ENCODE data around the gene PRKCH.

PRKCH gene

DNA sequence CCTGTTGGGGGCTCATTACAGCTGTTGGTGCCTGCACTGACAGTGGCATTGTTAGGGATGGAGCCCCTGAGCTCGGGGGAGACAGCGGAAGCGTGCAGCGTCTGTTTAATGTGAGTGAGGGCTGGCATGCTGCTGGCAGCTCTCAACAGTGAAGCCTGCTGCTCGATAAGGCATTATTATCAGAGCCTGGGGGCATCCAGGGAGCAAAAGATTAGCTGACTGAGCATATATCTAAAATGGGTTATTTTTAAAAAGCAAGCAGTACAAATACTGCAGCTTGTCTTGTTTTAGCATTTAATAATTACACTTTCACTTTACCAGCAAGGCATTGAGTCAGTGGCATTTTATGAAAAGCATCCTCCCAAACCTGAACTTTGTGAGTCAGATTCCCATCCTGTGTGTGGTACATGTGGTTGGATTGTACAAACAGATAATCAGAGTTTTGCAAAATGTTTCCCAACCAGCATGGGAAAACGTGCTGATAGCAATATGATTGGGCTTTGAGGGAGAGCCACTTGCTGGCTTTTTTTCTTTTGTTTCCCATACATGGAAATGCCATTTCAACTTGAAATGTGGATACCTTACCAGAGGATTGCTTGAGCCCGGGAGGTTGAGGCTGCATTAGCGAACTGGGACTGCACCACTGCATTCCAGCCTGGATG, 150.8 kb downstream of the PRKCH start:
- no peak for DNase-seq (ENCODE audit: low read depth, low spot score)

DNA sequence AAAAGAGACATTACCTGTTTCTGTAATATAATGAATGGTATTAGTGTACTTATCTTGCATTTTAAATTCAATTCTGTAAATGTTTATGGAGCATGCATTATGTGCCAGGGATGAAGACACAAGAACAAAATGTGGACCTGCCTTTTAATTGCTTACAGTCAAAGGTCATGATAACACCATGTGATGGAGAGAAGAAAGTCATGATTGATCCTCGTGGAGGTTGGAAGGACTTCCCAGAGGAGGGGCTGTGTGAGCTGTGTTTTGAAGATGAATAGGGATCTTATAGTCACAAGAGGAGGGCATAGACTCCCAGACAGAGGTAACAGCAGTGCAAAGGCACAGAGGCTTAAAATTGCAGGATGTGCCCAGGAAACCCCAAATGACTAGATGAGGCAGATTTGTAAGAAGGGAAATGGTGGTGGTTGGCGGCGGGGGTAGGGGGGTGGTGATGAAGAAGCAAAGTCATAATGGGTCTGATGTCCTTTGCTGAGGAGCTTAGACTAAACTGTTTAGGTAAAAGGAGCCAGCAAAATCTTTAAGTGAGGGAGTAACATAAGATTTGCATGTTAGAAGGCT, 151.5 kb downstream of the PRKCH start:
- DNase-seq (ENCODE audit: low read depth, low spot score) = peak; percentile 21

DNA sequence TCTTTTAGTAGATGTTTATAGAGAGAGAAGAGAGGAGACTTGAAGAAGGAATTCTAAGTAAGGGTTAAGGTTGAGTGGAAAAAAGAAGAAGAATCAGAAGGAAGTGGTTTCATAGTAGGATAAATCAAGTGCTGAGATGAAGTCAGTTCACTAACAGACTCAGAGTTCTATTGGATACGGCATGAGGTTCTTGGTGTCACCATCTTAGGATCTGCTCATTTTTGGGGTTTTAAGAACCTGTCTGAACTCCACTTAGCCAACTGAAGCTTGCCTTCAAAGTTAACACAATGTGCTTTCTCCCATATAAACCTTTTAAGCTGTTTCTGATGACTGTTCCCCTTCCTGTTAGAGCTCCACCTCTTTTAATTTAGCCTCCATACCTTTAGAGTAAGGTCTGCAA, 152.6 kb downstream of the PRKCH start:
- no peak for DNase-seq (ENCODE audit: low read depth, low spot score)

DNA sequence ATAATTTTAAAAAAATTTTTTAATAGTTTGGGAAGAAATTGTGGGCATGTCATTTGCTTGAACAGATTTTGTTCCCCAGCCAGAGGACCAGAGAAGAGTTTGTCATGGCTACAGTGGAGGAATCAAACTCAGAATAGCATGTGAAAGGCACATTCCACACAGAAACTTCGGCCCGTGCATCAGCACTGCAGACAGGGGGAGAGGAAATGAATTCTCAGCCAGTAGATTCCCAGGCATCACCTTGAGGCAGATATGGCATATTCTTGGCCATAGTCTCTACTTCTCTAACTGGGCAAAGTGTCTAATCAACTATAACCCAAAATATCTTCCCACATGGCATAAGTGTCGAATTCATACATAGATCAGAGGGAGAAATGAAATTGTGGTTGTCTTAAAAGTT, 153.3 kb downstream of the PRKCH start:
- no peak for DNase-seq (ENCODE audit: low read depth, low spot score)

DNA sequence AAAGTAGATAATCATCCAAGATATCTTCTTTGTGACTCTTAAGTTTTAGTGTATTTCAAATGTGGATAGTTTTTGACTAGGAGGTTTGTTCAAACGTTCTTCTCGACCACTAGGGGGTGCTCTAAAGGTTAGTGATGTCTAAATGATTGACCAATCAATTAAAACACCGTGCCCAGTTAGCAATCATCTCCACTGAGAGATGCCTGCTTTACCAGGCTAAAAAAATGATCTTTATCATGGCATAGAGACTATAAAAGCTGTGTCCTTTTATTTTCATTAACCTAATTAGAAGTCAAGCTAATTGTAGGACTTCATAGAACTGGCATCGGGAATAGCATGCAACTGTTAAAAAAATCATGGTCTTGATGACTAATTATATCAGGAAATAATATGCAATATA, 153.9 kb downstream of the PRKCH start:
- DNase-seq (ENCODE audit: low read depth, low spot score) = no peak

DNA sequence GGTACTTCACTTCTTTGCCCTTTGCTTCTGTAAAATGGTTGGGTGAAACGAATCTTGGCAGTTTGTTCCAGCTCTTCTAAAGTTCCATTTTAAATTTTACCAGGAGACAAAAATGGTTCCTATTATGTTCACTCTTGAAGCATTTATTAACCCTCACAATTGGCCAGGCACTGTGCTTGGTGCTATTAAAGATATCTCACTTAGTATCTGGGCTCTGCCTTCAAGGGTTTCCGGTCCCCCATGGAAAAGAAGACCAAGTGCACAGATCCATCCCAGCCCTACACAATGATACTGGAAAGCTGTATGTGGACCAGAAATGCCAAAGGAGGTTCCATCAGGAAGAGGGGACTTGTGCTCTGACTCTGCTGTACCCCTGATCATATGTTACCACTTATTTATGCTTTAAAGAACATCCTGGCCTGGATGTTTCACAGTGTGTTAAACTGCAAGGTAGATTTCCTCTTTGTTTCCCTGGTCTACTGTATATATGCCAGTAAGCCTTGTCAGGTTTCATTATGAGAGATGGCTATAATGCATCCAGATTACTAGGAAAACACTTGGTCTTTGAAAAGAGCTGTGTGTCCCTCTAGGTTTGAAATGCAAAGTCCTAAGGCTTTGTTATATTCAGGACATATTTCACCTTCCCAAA, 154.8 kb downstream of the PRKCH start:
- no peak for DNase-seq (ENCODE audit: low read depth, low spot score)

DNA sequence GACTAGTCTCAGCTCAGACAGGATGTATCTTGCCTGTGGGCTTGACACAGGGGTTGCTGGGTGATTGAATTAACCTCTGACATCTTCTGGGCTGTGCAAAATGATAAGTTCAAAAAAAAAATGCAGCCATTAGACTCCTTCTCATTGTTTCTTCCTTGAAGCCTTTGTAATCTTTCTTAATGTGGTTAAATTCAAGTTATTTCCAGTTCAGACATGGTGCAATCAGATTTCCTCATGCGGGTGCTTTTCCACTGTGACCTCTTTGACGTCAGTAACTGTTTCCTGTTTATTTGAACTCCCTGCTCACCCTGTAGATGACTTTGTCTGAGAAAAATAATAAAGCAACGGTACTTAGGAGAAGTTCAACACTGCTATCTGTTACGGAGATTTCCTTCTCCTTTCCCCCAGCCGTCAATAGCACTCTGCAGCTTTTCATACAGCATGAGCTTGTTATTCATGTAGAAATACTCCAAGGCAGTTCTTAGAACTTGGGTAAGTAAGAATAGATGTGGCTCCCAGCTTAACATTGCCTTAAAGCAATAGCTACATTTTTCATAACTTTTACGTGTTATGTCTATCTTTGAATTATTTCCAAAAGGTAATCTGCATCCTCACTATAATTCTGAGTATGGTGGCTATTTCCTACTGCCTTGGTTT, 155.5 kb downstream of the PRKCH start:
- peak; percentile 13 for DNase-seq (ENCODE audit: low read depth, low spot score)

DNA sequence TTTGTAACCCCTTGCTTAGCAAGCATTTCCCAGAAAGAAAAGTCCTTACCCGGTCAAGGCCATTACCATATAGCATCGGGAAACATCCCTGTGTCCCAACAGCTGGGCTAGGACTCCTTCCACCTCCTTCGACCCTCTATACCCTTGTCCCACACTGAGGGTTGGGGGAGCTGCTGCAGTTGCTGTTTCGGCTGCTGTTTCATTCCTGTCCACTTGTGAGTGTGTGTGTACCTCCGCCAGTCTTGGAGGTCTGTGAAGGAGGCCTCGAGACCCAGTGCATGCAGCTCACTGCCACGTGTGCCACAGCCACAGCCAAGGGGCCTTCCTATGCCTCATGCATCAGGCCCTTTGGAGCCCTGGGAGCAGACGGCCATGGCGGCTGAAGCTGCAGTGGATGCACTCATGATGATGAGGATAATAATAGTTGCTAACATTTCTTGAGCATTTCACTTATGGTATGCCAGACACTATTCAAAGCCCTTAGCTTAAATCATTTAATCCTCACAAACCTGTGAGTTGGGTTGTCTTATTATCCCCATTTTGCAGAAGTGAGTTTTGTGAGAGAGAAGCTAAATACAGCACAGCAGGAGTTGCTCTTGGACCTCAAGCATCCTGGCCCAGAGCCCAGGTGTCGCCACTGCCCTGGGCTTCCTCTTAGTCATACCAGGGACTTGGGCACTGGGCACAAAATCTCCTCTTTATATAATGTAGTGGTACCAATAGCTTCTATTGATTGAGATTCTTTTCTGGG, 156.5 kb downstream of the PRKCH start:
- DNase-seq (ENCODE audit: low read depth, low spot score) = no peak

DNA sequence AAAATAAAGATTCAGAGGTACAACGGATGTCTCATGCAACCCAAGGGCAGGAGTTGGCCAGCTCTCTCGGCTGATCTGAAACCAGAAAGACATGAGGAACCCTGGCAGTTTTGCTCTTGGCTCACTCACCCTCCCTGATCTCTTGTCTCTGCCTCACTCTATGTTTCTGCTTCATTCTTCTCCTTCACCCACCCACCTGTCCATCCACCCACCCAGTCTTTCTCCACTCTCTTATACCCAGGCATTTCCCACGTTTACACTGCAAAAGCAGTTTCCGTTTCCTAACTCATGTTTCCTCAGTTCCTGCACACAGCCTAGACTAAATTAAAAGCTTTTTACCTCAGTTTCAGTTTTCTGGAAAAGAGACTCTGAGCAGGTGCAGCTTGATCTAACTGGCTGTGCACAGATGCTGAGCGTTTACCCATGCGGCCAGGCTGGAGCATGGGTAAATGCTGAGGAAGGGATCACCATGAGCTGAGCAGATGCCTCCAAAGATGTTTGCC, 157.6 kb downstream of the PRKCH start:
- DNase-seq (ENCODE audit: low read depth, low spot score) = peak; percentile 11

DNA sequence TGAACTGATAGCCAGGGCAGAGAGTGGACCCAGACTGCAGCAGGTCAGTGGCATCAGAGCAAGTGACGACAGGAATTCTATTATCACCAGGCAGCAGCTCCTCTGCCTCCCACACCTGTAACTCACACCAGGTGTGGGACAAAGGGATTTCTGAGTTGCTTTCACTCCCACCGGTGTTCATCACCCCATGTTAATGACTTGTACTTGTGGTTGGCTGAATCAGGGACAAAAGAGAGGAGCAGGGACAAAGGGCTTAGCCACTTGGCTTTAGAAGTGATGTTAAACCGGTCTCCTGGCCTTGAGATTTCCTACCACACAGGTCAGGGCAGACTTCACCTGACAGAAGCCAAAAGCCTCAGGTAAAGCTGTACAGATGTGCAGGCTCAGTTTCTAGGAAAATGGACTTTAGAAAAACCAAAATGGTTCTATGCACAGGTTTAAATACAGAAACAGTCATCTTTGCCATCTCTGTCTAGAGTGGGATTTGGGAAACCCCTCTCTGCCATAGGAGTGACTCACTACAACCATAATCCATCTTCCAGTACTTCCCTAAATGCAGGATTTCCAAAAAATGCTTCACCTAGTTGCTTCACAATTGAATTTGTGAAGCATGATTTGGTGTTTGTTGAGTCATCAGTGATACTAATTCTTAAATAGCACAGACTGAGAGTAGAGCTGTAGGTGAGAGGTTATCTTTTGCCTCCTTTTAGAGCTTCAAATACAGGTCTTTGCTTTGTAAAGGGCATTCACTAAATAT, 158.5 kb downstream of the PRKCH start:
- no peak for DNase-seq (ENCODE audit: low read depth, low spot score)

DNA sequence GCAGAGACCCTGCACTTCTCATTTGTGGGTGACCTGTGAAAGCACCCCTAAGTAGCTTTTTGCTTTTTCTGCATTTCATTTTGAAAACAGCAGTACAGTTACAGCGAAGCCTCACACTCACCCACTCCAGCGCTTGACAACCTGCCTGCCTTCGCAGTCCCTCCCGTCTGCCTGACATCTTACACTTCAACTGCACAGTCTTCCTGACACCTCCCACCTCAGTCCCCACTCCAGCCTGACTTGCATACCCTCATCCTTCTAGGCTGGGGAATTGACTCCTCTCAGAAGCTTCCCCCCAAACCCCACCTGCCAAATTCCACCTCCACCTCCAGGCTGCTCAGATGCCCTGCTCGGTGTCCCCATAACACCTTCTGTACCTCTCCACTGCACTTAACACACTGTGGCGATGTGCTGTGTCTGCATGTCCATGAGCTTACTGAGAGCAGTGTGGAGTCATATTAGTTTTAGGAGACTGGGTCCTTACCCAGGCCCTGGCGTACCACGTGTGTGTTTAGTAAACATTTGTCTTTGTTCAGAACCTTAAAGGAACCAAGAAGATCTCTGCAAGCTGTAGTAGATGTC, 159.4 kb downstream of the PRKCH start:
- no peak for DNase-seq (ENCODE audit: low read depth, low spot score)

DNA sequence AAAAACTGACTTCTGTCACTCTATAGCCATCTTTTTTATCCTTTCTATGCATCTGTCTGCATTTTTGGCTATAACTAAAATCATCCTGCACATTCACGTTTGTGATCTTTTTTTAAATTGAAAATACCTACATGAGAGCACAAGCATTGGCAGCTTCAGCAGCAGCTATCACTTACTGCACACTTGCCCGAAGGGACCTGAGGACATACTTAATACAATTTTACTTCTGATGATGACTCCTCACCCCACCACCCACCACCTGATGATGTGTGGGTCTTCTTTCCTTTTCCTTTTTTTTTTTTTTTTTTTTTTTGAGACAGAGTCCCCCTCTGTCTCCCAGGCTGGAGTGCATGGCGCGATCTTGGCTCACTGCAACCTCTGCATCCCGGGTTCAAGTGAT, 160.3 kb downstream of the PRKCH start:
- DNase-seq (ENCODE audit: low read depth, low spot score) = no peak

DNA sequence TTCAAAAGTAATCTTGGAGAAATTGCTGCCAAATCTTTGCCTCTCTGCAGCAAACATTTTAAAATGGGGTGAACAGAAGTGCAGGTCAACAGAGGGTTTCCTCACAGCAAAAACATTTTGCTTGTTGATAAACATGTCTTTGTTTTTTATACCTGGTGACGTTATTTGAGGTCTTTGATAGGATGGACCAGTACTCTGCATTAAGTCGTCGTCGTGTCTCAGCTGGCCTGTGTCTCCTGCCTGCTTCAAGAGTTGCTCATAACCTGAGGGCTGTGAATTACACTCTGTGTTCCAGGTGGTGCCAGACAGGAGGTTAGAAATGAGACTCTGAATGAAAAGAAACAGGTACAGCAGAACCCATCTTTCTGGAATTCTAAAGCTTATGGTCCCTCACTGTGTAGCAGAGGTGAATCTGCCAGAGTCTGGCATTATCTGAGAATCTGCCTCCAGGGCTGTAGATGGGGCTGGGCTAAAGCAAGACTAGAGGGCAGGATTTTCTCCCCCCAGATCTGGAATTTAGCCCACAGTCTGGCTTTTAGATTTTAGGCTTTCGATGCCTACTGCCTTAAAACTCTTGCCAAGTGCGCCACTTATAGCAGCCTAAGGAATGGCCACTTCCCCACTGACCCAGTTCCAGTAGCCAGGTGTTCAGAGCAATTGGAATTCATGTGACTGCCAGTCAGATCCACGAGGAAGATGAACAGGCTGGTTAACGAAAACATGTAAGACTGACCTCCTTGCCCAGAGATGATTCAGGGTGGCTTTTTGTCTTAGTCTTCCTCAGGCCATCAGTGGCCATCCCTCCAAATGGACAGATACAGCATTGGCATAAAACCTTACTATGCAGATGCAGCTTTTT, 161.2 kb downstream of the PRKCH start:
- DNase-seq (ENCODE audit: low read depth, low spot score) = no peak

DNA sequence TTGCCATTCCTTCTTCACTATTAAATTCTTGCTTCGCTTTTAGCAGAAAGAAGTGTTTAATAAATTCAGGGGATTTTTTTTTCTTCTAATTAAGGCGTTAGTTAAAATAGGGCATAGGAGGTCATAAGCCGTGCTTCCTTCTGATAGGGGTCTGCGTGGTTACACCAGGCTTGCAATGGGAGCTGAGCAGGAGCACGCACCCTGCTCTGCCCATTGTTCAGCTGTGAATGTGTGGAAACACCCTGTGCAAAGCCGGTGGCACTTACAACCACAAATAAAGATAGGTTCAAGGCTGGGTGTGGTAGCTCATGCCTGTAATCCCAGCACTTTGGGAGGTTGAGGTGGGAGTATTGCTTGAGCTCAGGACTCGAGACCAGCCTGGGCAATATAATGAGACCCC, 162.1 kb downstream of the PRKCH start:
- DNase-seq (ENCODE audit: low read depth, low spot score) = no peak

DNA sequence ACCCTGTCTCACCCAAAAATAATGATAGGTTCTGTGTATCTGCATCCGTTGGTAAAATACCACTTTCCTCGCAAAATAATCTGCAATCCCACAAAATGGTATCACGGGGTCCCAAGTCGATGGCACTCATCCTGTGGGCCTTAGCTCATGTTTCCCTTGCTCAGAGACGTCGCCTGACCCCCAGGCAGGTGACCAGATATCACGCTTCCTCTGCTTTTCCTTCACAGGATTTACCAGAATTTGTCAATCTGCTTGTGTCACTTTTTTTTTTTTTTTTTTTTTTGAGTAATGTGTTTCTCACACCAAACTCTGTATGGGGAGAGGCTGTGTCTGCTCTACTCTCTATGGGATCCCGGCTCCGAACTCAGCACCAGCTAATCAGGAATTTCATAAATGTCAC, 162.7 kb downstream of the PRKCH start:
- no peak for DNase-seq (ENCODE audit: low read depth, low spot score)

DNA sequence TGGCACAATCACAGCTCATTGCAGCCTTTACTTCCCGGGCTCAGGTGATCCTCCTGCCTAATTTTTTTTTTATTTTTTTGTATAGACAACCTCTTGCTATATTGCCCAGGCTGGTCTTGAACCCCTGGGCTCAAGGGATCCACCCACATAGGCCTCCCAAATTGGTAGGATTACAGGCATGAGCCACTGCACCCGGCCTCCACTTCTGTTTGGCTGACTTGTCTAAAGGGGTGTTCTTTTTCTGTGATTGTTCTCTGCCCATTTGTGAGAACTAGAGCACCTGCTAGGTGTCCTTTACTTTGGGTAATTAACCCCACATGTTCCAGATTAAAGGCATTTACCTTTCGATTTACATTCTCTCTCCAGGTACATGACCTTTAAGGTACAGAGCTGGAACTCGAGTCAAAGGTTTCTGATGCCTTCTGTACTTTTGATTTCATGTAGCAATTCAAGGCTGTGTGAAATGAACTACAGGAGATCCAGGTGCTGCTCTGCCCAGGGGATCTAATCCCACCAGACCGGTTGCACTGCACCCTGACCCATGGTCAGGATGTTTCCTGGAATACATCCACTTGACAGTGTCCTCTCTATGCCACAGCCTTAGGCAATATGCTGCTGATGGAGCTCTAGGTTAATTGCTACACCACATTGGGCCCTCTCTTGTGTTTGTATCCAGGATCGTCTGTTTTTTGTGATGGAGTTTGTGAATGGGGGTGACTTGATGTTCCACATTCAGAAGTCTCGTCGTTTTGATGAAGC, 163.6 kb downstream of the PRKCH start:
- DNase-seq (ENCODE audit: low read depth, low spot score) = no peak

DNA sequence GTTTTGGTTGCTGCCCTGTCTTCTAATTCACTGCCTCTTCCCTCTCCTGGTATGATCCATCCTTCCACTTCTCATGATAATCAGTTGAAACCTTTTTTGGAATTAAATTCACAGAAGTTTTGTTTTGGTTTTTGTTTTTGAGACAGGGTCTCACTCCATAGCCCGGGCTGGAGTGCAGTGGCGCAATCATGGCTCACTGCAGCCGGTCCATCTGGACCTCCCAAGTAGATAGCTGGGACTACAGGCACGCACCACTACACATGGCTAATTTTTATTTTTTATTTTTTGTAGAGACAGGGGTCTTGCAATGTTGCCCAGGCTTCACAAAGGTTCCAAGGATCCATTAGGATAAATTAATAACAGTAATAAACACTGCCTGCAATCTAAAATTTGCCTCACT, 164.3 kb downstream of the PRKCH start:
- DNase-seq (ENCODE audit: low read depth, low spot score) = no peak

DNA sequence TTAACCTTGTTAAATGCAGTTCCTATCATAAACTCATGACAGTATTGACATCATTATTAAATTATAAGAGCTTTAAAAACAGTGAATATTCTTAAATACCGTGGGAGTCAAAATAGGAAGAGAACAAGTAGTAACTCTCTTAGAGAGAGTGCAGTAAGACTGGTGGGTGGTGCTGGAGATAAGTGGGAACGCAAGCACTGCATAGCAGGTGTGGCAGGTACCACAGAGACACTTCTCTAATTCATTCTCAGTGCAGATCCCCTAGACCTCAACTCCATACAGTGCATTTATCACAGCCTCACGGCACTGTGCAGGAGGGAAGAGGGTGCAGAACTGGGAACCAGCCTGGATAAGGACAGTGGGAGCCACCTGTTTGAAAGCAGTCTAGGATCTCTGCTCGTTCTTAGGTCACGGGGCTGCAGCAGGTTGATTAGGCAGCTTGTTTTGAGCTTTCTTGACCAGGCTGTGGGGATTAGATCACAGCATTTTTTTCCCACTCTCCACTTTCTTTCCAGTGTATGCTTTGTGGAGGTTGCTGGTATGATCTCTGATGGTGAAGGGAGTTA, 165.6 kb downstream of the PRKCH start:
- no peak for DNase-seq (ENCODE audit: low read depth, low spot score)
